Activated T-helper 17 cell treated with anti-CD3 and anti-CD28 coated beads, Interleukin-2, amount 50 U/mL, for 72 hours (primary cell): Measurements from ENCODE around the gene ERVK3-1. TPM values are rescaled to one million over a fixed set of nuclear protein-coding genes. Genes with fewer than 3 reads are reported as not detected.
"Not testable (repeated sequence)": the region's sequence is repeated elsewhere in the genome, so short reads cannot be mapped to it uniquely, and the experiment has no call there.

Experiments
- ATAC-seq: fragments of 150-1000 bp; cut with Tn5 transposase; replicated peaks from 2 replicates; pipeline ENCODE4 v1.10.0; 2021; ENCODE audit warnings: mild to moderate bottlenecking, moderate library complexity
- H3K27ac Mint-ChIP-seq: one replicate; pipeline ENCODE4 v1.8.0; 2022; ENCODE audit warnings: mixed read lengths
- H3K27me3 Mint-ChIP-seq: one replicate; pipeline ENCODE4 v1.8.0; 2022; ENCODE audit warnings: mixed read lengths
- H3K36me3 Mint-ChIP-seq: one replicate; pipeline ENCODE4 v1.8.0; 2022; ENCODE audit warnings: low read depth, mild to moderate bottlenecking, mixed read lengths
- H3K4me1 Mint-ChIP-seq: one replicate; pipeline ENCODE4 v1.8.0; 2022; ENCODE audit warnings: mixed read lengths
- H3K4me3 Mint-ChIP-seq: one replicate; pipeline ENCODE4 v1.8.0; 2022; ENCODE audit warnings: mild to moderate bottlenecking, mixed read lengths
- H3K9me3 Mint-ChIP-seq: one replicate; pipeline ENCODE4 v1.8.0; 2022; ENCODE audit warnings: mixed read lengths
- total RNA-seq, 2 donors: library from RNA; stranded (reverse); gene quantifications; one replicate each; pipeline ENCODE4 v1.2.3, GENCODE V29; 2022

ERVK3-1 gene, protein sequence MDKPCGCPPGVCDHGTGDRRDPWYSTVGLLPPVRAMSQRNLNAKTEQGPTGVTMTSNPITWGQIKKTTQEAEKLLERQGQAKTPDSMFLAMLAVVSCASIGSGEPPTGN
- total RNA-seq: 10 to 100 TPM; 38.5 to 57.8 TPM

DNA sequence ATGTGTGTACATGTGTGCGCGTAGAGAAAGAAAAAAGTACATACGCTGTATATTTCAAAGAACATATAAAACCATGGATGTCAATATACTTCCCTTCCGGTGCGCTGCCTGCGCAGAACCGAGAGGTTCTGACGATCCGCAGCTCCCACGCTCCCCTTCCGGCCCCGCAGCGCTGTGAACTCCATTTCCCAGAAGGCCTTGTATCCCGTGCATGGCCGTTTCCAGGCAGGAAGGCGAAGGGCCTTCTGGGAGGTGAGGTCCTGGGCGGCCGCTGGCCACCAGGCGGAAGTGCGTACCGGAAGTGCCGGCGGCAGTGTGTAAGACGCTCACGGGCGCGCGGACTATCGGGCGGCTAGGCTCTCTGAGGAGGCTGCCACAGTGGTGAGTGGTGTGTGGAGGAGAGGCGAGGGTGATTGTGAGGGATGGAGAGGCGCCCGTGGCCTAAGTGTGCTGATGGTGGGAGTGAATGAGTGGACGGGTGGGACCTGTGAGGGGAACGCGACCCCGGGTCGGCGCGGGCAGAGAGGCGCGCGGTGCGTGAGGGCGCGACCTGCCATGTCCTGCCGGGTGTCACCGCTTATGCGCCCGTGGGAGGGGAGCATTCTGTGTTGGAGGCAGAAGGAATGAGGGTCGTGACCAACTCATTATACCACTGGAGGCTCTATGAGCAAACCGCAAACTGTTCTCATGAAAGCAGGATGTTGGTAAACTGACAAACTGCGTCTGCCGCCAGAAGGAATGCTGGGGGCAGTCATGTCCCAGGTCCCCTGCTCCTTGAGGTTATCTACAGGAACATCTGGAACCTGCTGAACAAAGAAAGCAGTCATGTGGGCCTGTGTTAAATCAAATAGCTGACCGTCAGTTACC, at the start of gene ERVK3-1:
Gene ERVK3-1, plus strand, starts transcription at position 313 of the 867 bp plus-strand sequence. CDS start 6,792 bp downstream, outside the sequence.
- peak within 1 kb of the TSS; percentile 96 for H3K27ac Mint-ChIP-seq
- H3K27me3 Mint-ChIP-seq: no peaks in the 10 kb centered on the region
- ATAC-seq: peak; percentile 99
- H3K36me3 Mint-ChIP-seq: peaks cover 66% of the 10 kb centered on the region
- H3K4me1 Mint-ChIP-seq: peaks cover 22% of the 10 kb centered on the region
- H3K4me3 Mint-ChIP-seq: peak within 1 kb of the TSS; percentile 91
- no peaks in the 10 kb centered on the region for H3K9me3 Mint-ChIP-seq

DNA sequence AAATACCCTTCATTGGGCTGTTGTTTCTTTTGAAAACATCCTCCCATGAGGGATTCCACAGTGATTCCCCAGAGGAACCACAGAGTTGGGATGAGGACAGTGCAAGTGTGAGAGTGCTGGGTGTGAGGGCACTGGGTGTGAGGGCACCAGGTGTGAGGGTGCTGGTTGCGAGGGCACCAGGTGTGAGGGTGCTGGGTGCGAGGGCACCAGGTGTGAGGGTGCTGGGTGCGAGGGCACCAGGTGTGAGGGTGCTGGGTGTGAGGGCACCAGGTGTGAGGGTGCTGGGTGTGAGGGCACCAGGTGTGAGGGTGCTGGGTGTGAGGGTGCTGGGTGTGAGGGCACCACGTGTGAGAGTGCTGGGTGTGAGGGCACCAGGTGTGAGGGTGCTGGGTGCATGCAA, 46.9 kb upstream of the ERVK3-1 start:
- H3K36me3 Mint-ChIP-seq: peaks cover 100% of the 10 kb centered on the region
- ATAC-seq, H3K4me3 Mint-ChIP-seq, H3K27me3 Mint-ChIP-seq, H3K4me1 Mint-ChIP-seq, H3K27ac Mint-ChIP-seq: not testable (repeated sequence)
- H3K9me3 Mint-ChIP-seq: peaks cover 36% of the 10 kb centered on the region

DNA sequence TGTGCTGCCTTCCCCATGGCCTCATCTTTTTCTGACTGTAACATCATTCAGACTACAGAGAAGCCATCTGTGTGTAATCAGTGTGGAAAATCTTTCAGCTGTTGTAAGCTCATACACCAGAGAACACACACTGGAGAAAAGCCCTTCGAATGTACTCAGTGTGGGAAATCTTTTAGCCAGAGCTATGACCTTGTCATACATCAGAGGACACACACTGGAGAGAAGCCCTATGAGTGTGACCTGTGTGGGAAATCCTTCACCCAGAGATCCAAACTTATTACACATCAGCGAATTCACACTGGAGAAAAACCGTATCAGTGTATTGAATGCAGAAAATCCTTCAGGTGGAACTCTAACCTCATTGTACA, 43.6 kb upstream of the ERVK3-1 start:
- peaks cover 26% of the 10 kb centered on the region for H3K9me3 Mint-ChIP-seq
- no peak overlapping the region for H3K27ac Mint-ChIP-seq
- no peaks in the 10 kb centered on the region for H3K4me1 Mint-ChIP-seq

DNA sequence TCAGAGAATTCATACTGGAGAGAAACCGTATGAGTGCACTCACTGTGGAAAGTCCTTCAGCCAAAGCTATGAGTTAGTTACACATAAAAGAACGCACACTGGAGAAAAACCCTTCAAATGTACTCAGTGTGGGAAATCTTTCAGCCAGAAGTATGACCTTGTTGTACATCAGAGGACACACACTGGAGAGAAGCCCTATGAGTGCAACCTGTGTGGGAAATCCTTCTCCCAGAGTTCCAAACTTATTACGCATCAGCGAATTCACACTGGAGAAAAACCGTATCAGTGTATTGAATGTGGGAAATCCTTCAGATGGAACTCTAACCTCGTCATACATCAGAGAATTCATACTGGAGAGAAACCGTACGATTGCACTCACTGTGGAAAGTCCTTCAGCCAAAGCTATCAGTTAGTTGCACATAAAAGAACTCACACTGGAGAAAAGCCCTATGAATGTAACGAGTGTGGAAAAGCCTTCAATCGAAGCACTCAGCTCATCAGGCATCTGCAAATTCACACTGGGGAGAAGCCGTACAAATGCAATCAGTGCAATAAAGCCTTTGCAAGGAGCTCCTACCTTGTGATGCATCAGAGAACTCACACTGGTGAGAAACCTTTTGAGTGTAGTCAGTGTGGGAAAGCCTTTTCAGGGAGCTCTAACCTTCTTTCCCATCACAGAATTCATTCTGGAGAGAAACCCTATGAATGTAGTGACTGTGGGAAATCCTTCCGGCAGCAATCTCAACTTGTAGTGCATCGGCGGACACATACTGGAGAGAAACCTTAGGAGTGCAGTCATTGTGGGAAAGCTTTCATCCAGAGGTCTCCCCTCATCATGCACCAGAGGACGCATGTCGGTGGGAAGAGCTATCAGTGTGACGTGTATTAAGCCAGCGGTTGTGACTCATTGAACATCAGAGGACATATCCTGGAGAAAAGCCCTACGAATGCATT, 42.9 kb upstream of the ERVK3-1 start:
- no peaks in the 10 kb centered on the region for H3K4me1 Mint-ChIP-seq
- peak overlapping the region; percentile 36 for H3K27ac Mint-ChIP-seq
- H3K9me3 Mint-ChIP-seq: peaks cover 25% of the 10 kb centered on the region
- no peak overlapping the region for H3K4me3 Mint-ChIP-seq
- no peaks in the 10 kb centered on the region for H3K27me3 Mint-ChIP-seq
- no peak for ATAC-seq
- peaks cover 100% of the 10 kb centered on the region for H3K36me3 Mint-ChIP-seq

More for the DNA sequence above, 43.6 kb upstream of the ERVK3-1 start:
- no peak overlapping the region for H3K4me3 Mint-ChIP-seq
- peaks cover 100% of the 10 kb centered on the region for H3K36me3 Mint-ChIP-seq
- ATAC-seq: no peak
- no peaks in the 10 kb centered on the region for H3K27me3 Mint-ChIP-seq

DNA sequence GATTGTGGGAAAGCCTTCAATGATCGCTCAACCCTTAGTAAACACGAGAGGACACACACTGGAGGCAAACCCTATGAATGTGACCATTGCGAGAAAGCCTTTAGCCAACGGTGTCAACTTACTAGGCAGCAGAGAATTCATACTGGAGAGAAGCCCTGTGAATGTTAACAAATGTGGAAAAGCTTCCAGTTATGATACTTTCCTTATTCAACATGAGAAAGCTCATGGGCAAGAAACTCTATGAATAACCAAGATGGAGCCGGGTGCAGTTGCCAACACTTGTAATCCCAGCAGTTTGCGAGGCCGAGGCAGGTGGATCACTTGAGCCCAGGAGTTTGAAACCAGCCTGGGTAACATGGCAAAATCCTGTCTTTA, 42.3 kb upstream of the ERVK3-1 start:
- ATAC-seq: no peak
- peaks cover 18% of the 10 kb centered on the region for H3K9me3 Mint-ChIP-seq
- H3K27ac Mint-ChIP-seq: peak overlapping the region; percentile 36
- H3K4me1 Mint-ChIP-seq: no peaks in the 10 kb centered on the region
- peaks cover 93% of the 10 kb centered on the region for H3K36me3 Mint-ChIP-seq
- H3K4me3 Mint-ChIP-seq: no peak overlapping the region
- H3K27me3 Mint-ChIP-seq: no peaks in the 10 kb centered on the region

DNA sequence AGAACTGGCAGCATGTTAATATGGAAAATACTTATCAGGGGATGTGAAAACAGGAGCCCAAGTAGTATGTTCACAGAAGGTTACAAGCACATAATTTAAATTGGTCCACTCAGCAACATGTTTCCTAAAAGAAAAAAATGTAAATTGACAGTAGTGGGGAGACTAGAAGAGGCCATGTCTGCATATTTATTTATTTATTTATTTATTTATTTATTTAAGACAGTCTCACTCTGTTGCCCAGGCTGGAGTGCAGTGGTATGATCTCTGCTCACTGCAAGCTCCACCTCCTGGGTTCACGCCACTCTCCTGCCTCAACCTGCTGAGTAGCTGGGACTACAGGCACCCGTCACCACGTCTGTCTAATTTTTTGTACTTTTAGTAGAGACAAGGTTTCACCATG, 40.1 kb upstream of the ERVK3-1 start:
- no peak overlapping the region for H3K4me3 Mint-ChIP-seq
- H3K36me3 Mint-ChIP-seq: peaks cover 78% of the 10 kb centered on the region
- peaks cover 10% of the 10 kb centered on the region for H3K9me3 Mint-ChIP-seq
- H3K4me1 Mint-ChIP-seq: no peaks in the 10 kb centered on the region
- no peaks in the 10 kb centered on the region for H3K27me3 Mint-ChIP-seq
- no peak for ATAC-seq
- H3K27ac Mint-ChIP-seq: no peak overlapping the region

DNA sequence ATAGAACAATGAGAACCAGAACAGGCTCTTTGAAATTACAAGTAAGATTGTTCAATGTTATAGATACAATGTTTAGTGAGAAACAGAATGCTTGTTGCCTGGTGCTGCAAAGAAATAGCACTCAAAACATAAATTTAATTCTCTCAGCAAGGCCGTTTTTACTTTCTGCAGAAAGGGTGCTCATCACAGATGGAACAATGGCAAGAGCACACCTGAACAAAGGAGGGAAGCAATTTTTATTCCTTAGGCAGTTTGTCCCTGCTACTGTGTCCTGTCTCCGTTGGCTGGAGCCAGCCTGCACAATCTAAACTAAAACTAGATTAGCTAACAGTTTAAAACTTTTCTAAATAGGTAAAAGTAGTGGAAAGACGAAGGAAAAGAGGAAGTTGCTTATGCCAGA, 36.8 kb upstream of the ERVK3-1 start:
- Mint-ChIP-seq H3K9me3 (peaks cover 4% of the 10 kb centered on the region), H3K36me3 (peaks cover 78% of the 10 kb centered on the region)

DNA sequence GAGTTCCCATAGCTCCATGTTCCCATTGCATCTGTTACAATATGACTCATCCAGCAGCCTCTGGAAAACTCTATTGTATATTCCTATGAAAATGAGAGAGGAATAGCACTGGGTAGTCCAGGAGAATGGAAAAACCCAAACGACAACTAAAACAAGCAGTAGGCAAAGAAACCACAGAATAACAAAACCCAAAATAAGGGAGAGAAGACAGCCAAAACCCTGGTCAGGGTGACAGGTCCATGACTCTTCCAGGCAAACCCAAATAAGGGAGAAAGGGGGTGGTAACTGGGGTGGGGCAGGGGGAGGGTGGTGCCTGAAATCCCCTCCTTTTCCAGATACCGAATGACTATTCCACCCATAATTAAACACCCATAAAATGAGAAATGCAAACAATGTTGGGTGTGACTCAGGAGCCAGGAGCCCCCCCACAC, 30.4 kb upstream of the ERVK3-1 start:
- H3K9me3 Mint-ChIP-seq: peaks cover 7% of the 10 kb centered on the region
- H3K4me1 Mint-ChIP-seq: peaks cover 7% of the 10 kb centered on the region
- no peak overlapping the region for H3K27ac Mint-ChIP-seq
- H3K27me3 Mint-ChIP-seq: no peaks in the 10 kb centered on the region
- no peak for ATAC-seq
- H3K4me3 Mint-ChIP-seq: peak overlapping the region; percentile 16
- H3K36me3 Mint-ChIP-seq: peaks cover 90% of the 10 kb centered on the region

More for the DNA sequence above, 36.8 kb upstream of the ERVK3-1 start:
- Mint-ChIP-seq H3K27me3 (no peaks in the 10 kb centered on the region), H3K4me3 (no peak overlapping the region), H3K27ac (no peak overlapping the region), H3K4me1 (no peaks in the 10 kb centered on the region)
- ATAC-seq: no peak

DNA sequence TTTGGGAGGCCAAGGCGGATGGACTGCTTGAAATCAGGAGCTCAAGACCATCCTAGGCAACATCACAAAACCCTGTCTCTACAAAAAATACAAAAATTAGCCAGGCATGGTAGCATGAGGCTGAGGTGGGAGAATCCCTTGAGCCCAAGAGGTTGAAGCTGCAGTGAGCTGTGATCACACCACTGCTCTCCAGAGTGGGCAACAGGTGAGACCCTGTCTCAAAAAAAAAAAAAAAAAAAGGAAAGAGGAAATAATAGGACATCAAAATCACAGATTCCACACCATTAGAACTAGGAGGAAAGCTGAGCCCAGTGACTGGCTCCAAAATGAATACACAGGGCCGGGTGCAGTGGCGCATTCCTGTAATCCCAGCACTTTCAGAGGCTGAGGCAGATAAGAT, 29.6 kb upstream of the ERVK3-1 start:
- peaks cover 7% of the 10 kb centered on the region for H3K9me3 Mint-ChIP-seq
- ATAC-seq: no peak
- no peak overlapping the region for H3K27ac Mint-ChIP-seq
- peak overlapping the region; percentile 16 for H3K4me3 Mint-ChIP-seq
- H3K4me1 Mint-ChIP-seq: peaks cover 11% of the 10 kb centered on the region
- H3K36me3 Mint-ChIP-seq: peaks cover 82% of the 10 kb centered on the region
- H3K27me3 Mint-ChIP-seq: no peaks in the 10 kb centered on the region

DNA sequence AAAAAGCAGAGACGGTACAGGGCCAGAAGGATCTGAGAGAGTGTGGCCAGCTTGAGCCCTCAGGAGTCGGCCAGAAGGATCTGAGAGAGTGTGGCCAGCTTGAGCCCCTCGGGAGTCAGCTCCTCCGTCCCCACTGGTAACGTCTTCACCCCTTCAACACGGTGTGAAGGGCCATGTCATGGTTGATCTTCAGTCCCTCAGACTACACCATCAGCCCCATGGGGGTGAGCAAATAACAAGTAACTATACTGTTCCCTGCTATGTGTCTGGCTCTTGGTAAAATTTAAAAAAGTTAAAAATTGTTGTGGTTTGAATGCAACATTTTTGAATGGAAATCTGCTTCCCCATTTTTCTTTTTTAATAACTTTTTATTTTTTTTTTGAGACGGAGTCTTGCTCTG, 28.0 kb upstream of the ERVK3-1 start:
- peaks cover 3% of the 10 kb centered on the region for H3K9me3 Mint-ChIP-seq
- peaks cover 20% of the 10 kb centered on the region for H3K4me1 Mint-ChIP-seq
- no peaks in the 10 kb centered on the region for H3K27me3 Mint-ChIP-seq
- peak overlapping the region; percentile 97 for H3K4me3 Mint-ChIP-seq
- H3K27ac Mint-ChIP-seq: no peak overlapping the region
- no peak for ATAC-seq
- H3K36me3 Mint-ChIP-seq: peaks cover 75% of the 10 kb centered on the region

DNA sequence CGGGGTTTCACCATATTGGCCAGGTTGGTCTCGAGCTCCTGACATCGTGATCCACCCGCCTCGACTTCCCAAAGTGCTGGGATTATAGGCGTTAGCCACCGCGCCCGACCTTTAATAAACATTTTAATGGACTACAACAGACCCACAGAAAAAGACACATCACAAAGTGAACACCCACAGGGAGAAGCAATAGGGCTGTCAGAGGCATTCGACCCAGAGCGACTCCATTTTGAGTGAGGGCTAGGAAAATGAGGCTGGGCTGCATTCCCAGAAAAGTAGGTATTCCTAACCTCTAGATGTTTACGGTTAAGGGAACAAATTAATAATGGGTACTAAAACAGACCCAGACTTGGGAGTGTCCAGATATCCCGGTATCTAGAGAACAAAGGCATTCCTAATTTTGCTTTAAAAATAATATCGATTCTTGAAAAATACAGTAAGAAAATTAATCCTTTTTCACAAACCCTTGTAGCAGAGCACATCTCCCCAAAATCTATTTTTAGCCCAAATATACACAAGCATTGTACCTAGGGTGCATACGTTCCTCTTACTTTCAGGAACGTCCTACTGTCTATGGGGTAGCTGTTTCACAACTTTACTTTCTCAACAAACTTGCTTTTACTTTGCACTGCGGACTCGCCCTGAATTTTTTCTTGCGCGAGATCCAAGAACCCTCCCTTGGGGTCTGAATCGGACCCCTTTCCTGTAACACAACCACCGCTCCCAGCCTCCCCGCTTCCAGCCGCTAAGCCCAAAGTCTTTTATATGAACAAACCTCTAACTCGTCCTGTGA, 27.2 kb upstream of the ERVK3-1 start:
- Mint-ChIP-seq H3K9me3 (peaks cover 3% of the 10 kb centered on the region), H3K4me3 (peak overlapping the region; percentile 97), H3K4me1 (peaks cover 20% of the 10 kb centered on the region), H3K36me3 (peaks cover 69% of the 10 kb centered on the region), H3K27ac (peak overlapping the region; percentile 98), H3K27me3 (no peaks in the 10 kb centered on the region)
- no peak for ATAC-seq

DNA sequence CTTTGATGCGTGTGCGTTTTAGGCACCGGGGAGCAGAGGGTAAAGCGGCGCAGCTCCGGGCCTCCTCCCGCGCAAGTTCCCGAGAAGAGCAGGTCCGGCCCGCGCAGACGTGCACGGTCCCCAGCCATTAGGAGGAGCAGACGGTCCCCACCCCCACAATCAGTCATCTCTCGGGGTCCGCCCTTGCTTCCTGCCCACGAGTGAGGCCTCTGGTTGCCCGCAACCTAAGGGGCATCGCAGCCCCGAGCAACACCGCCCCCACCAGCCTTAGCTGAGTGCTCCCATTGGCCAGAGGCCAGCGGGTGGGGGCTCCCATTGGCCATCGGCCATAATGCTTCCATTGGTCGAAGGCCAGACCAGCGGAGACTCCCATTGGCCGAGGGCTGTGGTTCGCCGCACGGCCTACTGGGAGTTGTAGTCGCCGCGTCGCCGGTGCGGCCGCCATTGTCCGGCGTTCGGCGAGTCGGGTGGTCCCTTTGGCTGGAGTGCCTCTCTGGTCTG, 26.6 kb upstream of the ERVK3-1 start, which contains the start of gene ZNF8:
Gene ZNF8, plus strand, starts transcription at position 415 of the 501 bp plus-strand sequence. CDS start 127 bp downstream, outside the sequence.
- no peaks in the 10 kb centered on the region for H3K27me3 Mint-ChIP-seq
- ATAC-seq: peak; percentile 97
- peaks cover 3% of the 10 kb centered on the region for H3K9me3 Mint-ChIP-seq
- peaks cover 20% of the 10 kb centered on the region for H3K4me1 Mint-ChIP-seq
- H3K4me3 Mint-ChIP-seq: peak within 1 kb of the TSS; percentile 97
- H3K27ac Mint-ChIP-seq: peak within 1 kb of the TSS; percentile 98
- H3K36me3 Mint-ChIP-seq: peaks cover 68% of the 10 kb centered on the region

DNA sequence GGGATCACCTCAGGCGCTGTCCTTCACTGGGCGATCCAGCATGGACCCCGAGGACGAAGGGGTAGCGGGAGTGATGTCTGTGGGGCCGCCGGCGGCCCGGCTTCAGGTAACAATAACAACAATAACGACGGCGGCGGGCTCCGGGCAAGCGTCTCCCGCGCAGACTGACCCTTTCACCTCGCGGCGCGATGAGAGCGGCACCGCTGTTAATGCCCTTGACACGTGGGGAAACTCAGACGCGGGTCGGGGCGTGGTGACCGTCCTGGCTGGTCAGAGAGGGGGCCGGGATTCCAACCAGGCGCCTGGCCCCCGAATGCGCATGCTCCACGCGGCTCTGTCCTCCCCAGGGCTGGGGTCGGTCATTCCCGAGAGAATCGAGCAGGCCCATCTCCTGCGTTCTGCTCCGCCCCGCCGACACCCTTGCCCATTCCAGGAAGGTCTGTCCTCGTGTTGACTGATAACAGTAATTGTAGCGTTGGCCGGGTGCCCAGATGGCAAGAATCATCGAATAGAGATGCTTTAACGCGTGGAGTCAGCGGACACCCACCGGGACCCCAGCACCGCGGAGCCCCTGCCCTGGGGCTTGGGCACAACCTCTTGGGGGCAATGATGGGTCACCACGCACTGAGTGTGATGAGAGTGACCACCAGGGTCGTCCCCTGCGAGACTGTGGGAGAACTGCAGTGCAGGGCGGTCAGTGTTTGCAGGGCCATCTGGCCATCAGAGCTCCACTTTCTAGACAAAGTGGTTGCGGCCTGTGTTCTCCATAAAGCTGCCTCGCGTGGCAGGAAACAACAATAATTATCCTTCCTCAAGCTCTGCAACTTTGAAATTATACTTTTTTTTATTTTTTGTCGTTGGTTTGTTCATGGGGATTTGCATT, 25.9 kb upstream of the ERVK3-1 start:
- Mint-ChIP-seq H3K27ac (peak overlapping the region; percentile 98), H3K4me3 (peak overlapping the region; percentile 97), H3K4me1 (peaks cover 20% of the 10 kb centered on the region), H3K36me3 (peaks cover 61% of the 10 kb centered on the region), H3K9me3 (peaks cover 3% of the 10 kb centered on the region), H3K27me3 (no peaks in the 10 kb centered on the region)
- peak; percentile 18 for ATAC-seq
